ENCODE measurements around the gene TRIM32.

TRIM32 gene

DNA sequence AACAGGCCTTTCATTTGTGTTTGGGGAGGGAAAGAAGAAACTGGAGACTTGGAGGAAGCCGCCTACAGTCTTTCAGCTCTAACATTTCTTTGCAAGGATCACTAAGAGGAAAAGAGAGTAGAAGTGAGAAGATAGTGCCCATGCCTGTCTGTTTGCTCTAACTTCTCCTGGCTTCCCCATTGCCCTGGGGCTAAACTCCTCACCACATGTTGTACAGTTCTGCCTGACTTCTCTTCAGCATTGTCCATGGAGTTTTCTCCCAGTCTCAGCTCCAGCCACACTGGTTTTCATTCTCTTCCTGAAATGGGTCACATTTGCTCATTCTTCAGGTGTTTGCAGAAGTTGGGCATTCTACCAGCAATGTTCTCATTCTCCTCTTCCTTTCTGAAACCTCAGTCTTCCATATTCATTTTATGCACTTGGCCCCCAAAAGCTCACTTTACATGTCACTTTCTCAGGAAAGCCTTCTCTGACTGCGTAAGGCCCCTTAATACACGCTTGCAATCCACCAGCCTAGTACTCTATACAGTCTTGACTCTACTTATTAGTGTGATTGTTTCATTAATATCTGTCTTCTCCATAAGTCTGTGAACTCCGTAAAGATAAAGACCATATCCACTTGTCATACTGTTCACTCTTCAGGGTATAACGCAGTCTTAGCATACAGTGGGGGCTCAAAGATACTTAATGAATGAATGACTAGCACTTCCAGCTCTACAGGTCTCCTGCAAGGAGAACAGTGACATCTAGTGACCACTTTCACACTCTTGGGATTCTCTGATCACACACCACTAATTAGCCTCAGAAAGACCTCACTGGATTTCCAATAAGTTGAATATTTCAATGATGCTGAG lies 40.2 kb upstream of the TRIM32 start:
- no peak for DNase-seq (ENCODE audit: low read depth, low spot score)
- POLR2A ChIA-PET = interaction anchor here (0.5 kb wide), 1 partner anchor 707 kb away, joined by 3 read pairs; no protein-coding TSS in a partner anchor
- CTCF ChIA-PET = interaction anchor here (0.7 to 11.8 kb wide), 27 partner anchors 9 to 1318 kb away, joined by 3 to 172 read pairs (median 4); partner anchors contain the start of gene PAPPA
- peak; percentile 62 for TF ChIP-seq CTCF (IDR thresholded peaks at IDR 0.05; ENCODE audit: insufficient read depth, low read length, missing control alignments)
- no peak overlapping the region for H3K4me3 ChIP-seq (ENCODE audit: low read depth, low read length)

- ChIA-PET POLR2A (no interaction called here), CTCF (interaction anchor here (0.7 to 11.8 kb wide), 19 partner anchors 10 to 1064 kb away, joined by 3 to 172 read pairs (median 5); partner anchors contain the start of gene PAPPA)
- no peak overlapping the region for H3K4me3 ChIP-seq (ENCODE audit: low read depth, low read length)
- no peak for TF ChIP-seq CTCF (IDR thresholded peaks at IDR 0.05; ENCODE audit: insufficient read depth, low read length, missing control alignments)
- no peak for DNase-seq (ENCODE audit: low read depth, low spot score)
Observed at GRCh38 chr9:116647515-116647809, 39.6 kb upstream of the TRIM32 start.

DNA sequence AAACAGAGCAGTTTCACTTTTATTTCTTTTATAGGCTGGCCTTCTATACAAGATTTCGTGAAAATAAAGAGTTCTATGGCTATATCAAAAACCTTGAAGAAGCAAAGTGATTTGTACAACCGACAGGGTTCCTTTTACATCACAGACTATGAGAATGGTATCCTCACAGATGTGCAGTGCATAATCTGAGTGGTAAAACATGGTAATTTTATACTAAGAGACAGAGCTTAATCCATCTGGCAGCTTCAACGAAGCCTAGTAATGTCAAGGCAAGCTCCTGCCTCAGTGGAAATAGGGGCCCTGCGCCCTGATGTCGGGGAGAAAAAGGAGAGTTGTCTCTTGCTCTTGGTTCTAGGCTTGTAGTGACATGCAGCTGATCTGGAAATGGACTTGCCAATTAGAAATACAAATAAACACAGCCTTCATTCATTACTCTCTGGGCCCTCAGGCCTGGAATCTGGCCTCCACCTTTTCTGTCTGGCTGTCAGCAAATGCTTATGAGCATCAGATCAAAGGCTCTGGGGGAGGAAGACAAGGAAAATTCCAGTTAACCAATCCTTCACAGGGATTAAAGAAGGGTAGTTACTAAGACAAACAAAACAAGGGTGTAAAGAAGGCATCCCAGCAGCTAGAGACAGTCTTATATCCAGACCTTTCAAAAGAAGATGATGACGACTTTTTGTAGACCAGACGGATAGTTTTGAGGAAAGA lies 33.6 kb upstream of the TRIM32 start:
- ChIA-PET CTCF (interaction anchor here (1.0 kb wide), 2 partner anchors 1062 to 1075 kb away, joined by 3 read pairs; no protein-coding TSS in a partner anchor), POLR2A (no interaction called here)
- no peak for TF ChIP-seq CTCF (IDR thresholded peaks at IDR 0.05; ENCODE audit: insufficient read depth, low read length, missing control alignments)
- DNase-seq (ENCODE audit: low read depth, low spot score) = no peak
- H3K4me3 ChIP-seq (ENCODE audit: low read depth, low read length) = no peak overlapping the region

DNA sequence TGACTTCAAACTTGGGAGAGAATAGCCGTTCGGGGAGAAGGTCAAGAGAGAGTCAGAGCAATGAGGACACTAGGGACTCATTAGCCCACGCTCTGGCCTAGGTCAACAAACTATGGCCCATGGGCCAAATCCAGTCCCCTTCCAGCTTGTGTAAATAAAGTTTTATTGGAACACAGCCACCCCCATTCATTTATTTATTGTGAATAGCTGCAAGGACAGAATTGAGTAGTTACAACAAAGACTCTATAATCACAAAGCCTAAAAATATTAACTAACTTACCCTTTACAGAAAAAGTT lies 33.1 kb upstream of the TRIM32 start:
- DNase-seq (ENCODE audit: low read depth, low spot score) = no peak
- CTCF ChIA-PET = interaction anchor here (1.0 kb wide), 2 partner anchors 1062 to 1076 kb away, joined by 3 read pairs; no protein-coding TSS in a partner anchor
- no peak for TF ChIP-seq CTCF (IDR thresholded peaks at IDR 0.05; ENCODE audit: insufficient read depth, low read length, missing control alignments)
- POLR2A ChIA-PET = no interaction called here
- no peak overlapping the region for H3K4me3 ChIP-seq (ENCODE audit: low read depth, low read length)

DNA sequence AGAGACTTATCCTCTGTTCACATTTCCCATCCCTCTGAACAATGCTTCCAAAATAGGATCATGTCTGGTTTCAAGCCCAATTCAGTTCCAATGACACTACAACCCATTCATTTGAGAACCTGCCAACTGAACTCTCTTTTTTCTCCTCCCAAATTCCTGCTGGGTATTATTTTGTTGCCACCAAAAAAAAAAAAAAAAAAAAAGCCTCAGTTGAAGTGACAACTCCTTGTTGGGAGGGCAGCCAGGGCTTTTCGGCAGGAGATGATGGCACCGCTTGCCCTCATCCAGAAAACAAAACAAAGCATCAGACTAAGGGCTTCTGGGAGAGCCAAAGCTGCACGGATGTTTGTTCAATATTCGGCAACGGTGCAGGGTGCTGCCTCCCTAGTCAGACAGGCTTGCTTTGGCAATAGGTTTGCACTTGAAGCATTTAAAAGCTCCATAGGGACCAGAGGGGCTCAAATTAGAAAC lies 30.6 kb upstream of the TRIM32 start:
- H3K4me3 ChIP-seq (ENCODE audit: low read depth, low read length) = no peak overlapping the region
- POLR2A ChIA-PET = no interaction called here
- no peak for TF ChIP-seq CTCF (IDR thresholded peaks at IDR 0.05; ENCODE audit: insufficient read depth, low read length, missing control alignments)
- no peak for DNase-seq (ENCODE audit: low read depth, low spot score)
- CTCF ChIA-PET = interaction anchor here (1.0 to 10.3 kb wide), 2 partner anchors 9 to 1066 kb away, joined by 3 to 54 read pairs; no protein-coding TSS in a partner anchor

DNA sequence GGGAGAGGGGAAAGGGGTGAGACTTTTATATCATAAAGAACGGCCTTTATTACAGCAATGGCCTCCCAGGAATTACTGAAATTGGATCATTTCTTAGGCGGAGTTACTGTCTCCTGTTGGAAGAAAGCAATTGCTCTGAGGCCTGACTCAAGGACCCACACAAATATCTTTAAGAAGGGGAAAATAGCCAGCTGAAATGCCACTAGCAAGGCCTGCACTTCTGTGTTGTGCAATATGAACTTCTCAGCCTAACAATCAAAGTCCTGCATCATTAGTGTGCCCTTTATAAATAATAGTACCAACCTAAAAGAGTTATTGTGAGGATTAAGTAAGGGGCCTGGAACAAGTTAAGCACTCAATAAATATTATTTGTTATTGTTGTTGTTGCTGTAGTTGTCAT lies 30.1 kb upstream of the TRIM32 start:
- CTCF ChIA-PET = interaction anchor here (1.0 to 10.3 kb wide), 2 partner anchors 9 to 1066 kb away, joined by 3 to 54 read pairs; no protein-coding TSS in a partner anchor
- DNase-seq (ENCODE audit: low read depth, low spot score) = no peak
- H3K4me3 ChIP-seq (ENCODE audit: low read depth, low read length) = no peak overlapping the region
- POLR2A ChIA-PET = no interaction called here
- TF ChIP-seq CTCF (IDR thresholded peaks at IDR 0.05; ENCODE audit: insufficient read depth, low read length, missing control alignments) = no peak
